Fibroblast of mammary gland (primary cell): ENCODE measurements around the gene RIPPLY1.

ENCODE experiments used
- DNase-seq: peaks from one replicate; pipeline ENCODE4 v3.0.0-alpha.2; 2010; ENCODE audit warnings: low read depth
- H3K4me3 ChIP-seq: 2 replicates; pipeline ENCODE4 v1.5.1; 2011; ENCODE audit warnings: low read depth, mild to moderate bottlenecking, low read length, moderate library complexity; ENCODE audit not compliant: control insufficient read depth
- TF ChIP-seq, protein P1 (sequence below): conservative IDR thresholded peaks from 2 replicates; pipeline ENCODE4 v1.5.1; 2011; ENCODE audit warnings: low read depth, low read length, inconsistent platforms; ENCODE audit not compliant: control insufficient read depth, insufficient read depth

Gene RIPPLY1

DNA sequence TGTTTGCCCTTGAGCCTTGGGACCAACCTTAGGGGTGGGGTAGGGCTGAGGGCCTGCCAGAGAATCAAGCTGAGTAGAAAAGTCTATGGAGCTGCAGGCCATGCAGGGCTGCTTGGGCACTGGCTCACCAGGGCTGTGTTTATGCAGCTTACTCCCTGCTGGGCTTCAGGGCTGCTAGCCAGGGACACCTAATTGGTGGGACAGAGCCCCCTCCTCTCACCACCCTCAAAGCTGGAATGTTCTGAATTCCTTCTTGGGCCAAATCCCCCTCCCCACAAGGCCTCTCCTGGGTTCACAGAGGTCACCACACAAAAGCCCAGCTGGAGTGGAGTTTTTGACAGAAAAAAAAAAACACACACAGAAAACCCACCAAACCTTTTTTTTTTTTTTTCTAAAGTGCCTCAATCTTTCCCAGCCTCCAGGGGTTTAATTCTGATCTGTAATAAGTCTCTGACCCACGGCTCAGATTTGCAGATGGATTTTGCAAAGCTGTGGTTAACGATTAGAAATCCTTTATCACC is 16.9 kb upstream of the RIPPLY1 start, which contains the start of gene CLDN2:
Gene CLDN2 (plus strand): TSS at position 471 of the 521 bp plus-strand sequence. CDS start 7,827 bp downstream, outside the sequence.
- TF ChIP-seq, protein P1, sequence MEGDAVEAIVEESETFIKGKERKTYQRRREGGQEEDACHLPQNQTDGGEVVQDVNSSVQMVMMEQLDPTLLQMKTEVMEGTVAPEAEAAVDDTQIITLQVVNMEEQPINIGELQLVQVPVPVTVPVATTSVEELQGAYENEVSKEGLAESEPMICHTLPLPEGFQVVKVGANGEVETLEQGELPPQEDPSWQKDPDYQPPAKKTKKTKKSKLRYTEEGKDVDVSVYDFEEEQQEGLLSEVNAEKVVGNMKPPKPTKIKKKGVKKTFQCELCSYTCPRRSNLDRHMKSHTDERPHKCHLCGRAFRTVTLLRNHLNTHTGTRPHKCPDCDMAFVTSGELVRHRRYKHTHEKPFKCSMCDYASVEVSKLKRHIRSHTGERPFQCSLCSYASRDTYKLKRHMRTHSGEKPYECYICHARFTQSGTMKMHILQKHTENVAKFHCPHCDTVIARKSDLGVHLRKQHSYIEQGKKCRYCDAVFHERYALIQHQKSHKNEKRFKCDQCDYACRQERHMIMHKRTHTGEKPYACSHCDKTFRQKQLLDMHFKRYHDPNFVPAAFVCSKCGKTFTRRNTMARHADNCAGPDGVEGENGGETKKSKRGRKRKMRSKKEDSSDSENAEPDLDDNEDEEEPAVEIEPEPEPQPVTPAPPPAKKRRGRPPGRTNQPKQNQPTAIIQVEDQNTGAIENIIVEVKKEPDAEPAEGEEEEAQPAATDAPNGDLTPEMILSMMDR: no peak
- DNase-seq: no peak
- H3K4me3 ChIP-seq: no peak within 1 kb of the TSS

DNA sequence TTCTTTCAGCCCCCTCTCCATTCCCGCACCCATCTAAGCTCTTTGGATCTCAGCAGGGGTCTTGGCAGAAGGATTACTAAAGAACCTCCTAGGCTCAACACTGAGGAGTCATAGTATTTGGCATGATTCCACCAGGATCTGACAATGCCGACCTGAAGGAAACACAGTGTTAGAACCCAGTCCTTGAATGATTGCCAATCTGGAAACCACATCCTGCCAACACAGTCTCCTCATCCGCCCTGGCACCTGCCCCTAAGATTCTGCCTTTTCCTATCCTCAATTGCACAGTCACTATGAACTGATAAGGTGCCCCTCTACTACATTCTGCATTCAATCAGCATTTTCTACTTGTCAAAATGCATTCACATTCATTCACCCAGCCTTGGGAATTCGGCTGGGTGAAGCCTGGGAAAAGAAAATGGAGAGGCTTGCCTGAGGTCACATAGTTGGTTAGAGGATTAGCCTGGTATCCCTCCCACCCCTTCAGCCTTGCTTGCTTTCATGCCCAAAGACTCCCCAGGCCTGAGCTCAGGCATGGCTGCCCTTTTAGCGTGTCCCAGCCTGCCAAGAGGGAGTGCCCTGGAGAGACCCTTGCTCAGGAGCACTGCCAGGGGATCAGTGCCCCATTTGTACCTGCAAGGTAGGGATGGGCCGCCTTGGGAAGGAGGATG is 14.8 kb upstream of the RIPPLY1 start:
- DNase-seq: peak; percentile 86
- H3K4me3 ChIP-seq: no peak overlapping the region
- TF ChIP-seq, protein P1: no peak

DNA sequence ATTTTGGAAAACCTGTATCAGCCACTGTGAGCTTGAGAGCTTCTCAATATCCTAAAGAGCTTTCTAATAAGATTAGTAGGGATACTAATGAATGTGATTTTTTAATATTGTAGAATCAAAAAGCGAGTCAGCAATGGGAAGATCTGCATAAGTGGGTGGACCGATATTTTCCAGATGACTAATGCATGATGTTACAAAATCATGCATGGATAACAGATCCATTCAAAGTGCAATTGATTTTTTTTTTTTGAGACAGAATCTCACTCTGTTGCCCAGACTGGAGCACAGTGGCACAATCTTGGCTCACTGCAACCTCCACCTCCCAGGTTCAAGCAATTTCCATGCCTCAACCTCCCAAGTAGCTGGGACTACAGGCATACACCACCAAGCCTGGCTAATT is 9.7 kb upstream of the RIPPLY1 start:
- H3K4me3 ChIP-seq: no peak overlapping the region
- TF ChIP-seq, protein P1: no peak
- peak; percentile 62 for DNase-seq

DNA sequence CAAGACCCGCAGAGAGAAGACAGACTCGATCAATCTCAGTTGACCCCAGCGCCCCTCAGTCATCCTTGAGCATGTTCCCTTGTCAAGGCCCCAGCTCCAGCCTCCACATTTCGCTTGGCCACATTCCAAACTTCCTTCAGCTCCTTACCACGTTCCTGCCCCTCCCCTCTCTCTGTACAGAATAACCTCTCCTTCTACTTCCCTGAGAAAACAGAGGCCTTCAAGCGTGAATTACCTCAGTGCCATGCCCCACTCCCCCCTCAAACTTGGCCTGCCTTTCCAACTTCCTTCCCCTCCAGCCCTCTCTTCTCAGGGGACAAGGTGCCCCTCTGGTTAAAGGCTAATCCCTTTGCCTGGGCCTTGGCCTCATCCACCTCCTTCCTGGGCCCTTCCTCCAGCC is 3.2 kb upstream of the RIPPLY1 start:
- H3K4me3 ChIP-seq: no peak overlapping the region
- no peak for DNase-seq
- TF ChIP-seq, protein P1: no peak

DNA sequence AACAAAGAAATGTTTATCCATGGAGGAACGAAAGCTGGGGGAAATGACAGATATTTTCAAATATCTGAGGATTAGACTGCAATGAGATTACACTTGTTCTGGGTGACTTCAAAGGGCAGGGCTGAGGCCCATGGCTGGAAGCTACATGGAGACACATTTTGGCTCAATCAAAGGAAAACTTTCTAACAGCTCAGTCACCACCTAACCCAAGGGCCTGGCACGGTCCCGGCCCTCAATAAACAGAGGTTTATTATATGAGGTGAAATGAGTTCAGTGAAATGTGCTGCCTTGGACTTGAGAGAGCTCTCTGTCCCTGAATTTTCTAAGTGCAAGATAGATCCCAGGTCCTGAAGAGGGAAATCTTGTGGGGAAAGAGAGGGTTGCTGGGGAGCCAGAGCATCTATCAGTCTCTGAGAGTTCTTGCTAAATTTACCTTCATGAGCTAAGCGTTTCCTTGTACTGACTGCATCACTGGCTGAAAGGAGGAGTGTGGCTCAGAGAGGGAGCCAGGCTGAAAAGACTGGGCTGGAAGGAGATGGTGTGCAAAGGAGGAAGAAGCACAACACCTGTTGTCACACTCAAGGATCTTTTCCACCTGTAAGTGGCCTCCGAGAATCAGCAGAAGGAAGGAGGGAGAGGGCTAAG is 2.0 kb upstream of the RIPPLY1 start:
- DNase-seq: no peak
- H3K4me3 ChIP-seq: no peak overlapping the region
- TF ChIP-seq, protein P1: no peak

DNA sequence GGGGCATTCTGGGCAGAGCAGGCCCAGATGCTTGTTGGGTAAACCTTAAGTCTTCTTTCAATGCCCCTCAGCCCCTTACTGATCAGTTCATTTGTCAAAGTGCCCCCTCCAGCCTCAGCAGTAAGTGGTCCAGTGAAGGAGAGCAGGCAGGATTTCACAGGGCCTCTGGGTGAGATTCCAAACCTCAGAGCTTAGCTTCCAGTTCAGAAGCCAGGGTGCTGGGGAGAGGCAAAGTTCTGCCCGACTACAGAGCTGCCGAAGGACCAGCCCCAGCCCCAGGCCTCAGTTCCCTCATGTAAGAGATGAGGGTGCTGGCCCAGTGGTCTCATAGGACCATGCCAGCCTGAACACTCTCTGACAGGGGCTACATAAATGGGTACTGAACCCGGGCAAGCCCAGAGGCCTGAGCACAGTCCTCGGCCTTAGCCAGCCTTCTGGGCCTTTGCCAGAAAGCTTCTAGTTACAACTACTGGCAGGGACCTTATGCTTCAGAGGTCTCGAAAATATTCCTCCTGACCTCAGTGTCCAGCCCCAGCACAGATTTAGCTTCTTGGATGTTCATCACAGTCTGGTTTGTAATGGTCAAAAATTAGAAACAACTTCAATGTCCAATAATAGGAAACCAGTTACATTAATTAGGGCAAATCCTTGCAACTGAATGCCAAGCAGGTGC is 851 bp upstream of the RIPPLY1 start:
- DNase-seq: no peak
- TF ChIP-seq, protein P1: no peak
- H3K4me3 ChIP-seq: no peak overlapping the region
